ENCODE data around the gene ADRM1. TPM values are rescaled to one million over a fixed set of nuclear protein-coding genes. Genes with fewer than 3 reads are reported as not detected.

ADRM1 gene
- total RNA-seq, 1 donor from 2014 or later = 87.1 TPM

- no peak for DNase-seq (ENCODE audit: low spot score)
Measured at GRCh38 chr20:62309947-62310756, 7.4 kb downstream of the ADRM1 start.

GRCh38 chr20:62310757-62311121 lies 7.9 kb downstream of the ADRM1 start:
- DNase-seq (ENCODE audit: low spot score) = no peak

- no peak for DNase-seq (ENCODE audit: low spot score)
Measured at GRCh38 chr20:62311150-62311549, 8.4 kb downstream of the ADRM1 start.

- DNase-seq (ENCODE audit: low spot score) = no peak
Measured at GRCh38 chr20:62311832-62312661, 9.2 kb downstream of the ADRM1 start.

- DNase-seq (ENCODE audit: low spot score) = no peak
Measured at GRCh38 chr20:62312662-62312977, 9.8 kb downstream of the ADRM1 start.

- DNase-seq (ENCODE audit: low spot score) = no peak
Measured at GRCh38 chr20:62313021-62313420, 10.2 kb downstream of the ADRM1 start.

GRCh38 chr20:62313460-62314338 lies 10.9 kb downstream of the ADRM1 start:
- DNase-seq (ENCODE audit: low spot score) = no peak

- no peak for DNase-seq (ENCODE audit: low spot score)
Measured at GRCh38 chr20:62314339-62314638, 11.5 kb downstream of the ADRM1 start.

GRCh38 chr20:62314711-62315302 lies 12.0 kb downstream of the ADRM1 start:
- no peak for DNase-seq (ENCODE audit: low spot score)

- DNase-seq (ENCODE audit: low spot score) = no peak
Measured at GRCh38 chr20:62315773-62316172, 13.0 kb downstream of the ADRM1 start.

- no peak for DNase-seq (ENCODE audit: low spot score)
Measured at GRCh38 chr20:62316331-62317166, 13.8 kb downstream of the ADRM1 start.

- no peak for DNase-seq (ENCODE audit: low spot score)
Measured at GRCh38 chr20:62317167-62317655, 14.4 kb downstream of the ADRM1 start.

- DNase-seq (ENCODE audit: low spot score) = no peak
Measured at GRCh38 chr20:62318400-62319345, 15.9 kb downstream of the ADRM1 start.

- no peak for DNase-seq (ENCODE audit: low spot score)
Measured at GRCh38 chr20:62319346-62319909, 16.6 kb downstream of the ADRM1 start.

- DNase-seq (ENCODE audit: low spot score) = no peak
Measured at GRCh38 chr20:62320581-62321354, 18.0 kb downstream of the ADRM1 start.

GRCh38 chr20:62321521-62321948 lies 18.7 kb downstream of the ADRM1 start:
- DNase-seq (ENCODE audit: low spot score) = no peak

GRCh38 chr20:62321975-62322374 lies 19.2 kb downstream of the ADRM1 start:
- no peak for DNase-seq (ENCODE audit: low spot score)

GRCh38 chr20:62322492-62323041 lies 19.8 kb downstream of the ADRM1 start:
- no peak for DNase-seq (ENCODE audit: low spot score)
